Hematopoietic multipotent progenitor cell (in vitro differentiated cells): Measurements from ENCODE around the gene RIMBP2. TPM values are rescaled to one million over a fixed set of nuclear protein-coding genes. Genes with fewer than 3 reads are reported as not detected.
"Not testable (repeated sequence)": the region's sequence is repeated elsewhere in the genome, so short reads cannot be mapped to it uniquely, and the experiment has no call there.

ENCODE experiments used
- DNase-seq, 3 donors: peaks; one replicate each; pipeline ENCODE4 v3.0.0-alpha.2; 2011 to 2015; ENCODE audit warnings: low read depth in 2 of 3, low spot score in 2 of 3
- total RNA-seq: library from RNA; depleted of rRNA; stranded (reverse); fragments of >200 nt; gene quantifications from one replicate; pipeline ENCODE4 v1.2.3, GENCODE V29; 2012

RIMBP2 gene
- total RNA-seq, 1 donor: 0.27 TPM

DNA sequence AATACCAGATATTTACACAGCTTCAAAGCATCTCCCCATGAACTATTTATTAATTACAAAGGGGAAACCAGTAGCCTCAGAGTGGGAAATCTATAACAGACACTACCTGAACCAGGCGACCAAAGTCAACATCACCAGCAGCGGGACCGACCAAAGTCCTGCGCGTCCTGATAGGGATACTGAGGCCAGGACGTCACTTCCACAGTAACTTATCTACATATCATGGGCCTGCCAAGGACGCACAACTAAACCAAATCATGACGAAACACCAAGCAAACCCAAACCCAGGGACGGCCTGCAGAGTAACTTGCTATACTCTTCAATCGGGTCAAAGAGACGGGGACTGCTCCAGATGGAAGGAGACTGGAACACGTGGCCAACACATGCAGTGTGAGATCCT lies 26.0 kb upstream of the RIMBP2 start:
- no peak for DNase-seq

DNA sequence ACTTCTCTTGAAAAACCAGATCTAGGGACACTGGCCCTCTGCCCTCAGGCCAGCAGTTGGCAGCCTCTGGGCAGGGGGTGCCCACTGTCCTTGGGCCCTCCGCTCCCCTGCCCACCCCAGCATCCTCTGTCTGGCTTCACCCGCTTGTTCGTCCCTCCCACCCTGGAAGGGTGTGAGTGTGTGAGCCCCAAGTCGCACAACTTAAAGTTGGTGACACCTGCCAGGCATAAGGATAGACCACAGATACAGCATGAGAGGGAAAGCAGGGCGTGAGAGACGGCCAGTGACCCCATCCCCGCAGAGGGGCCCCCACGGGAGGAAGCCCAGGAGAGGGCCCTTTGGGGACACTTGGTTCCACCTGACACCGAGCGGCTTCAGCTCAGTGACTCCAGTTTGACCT lies 23.5 kb upstream of the RIMBP2 start:
- no peak for DNase-seq

DNA sequence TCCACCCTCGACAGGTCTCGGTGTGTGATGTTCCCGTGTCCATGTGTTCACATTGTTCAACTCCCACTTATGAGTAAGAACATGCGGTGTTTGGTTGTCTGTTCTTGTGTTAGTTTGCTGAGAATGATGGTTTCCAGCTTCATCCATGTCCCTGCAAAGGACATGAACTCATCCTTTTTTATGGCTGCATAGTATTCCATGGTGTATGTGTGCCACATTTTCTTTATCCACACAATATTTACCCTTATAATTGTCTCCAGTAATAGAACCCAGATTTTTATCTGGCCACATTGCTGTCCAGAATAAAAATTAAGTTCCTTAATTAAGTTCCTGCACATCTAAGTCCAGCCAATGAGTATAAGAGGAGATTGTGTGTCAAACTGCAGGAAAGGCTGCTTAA lies 22.3 kb upstream of the RIMBP2 start:
- not testable (repeated sequence) for DNase-seq

DNA sequence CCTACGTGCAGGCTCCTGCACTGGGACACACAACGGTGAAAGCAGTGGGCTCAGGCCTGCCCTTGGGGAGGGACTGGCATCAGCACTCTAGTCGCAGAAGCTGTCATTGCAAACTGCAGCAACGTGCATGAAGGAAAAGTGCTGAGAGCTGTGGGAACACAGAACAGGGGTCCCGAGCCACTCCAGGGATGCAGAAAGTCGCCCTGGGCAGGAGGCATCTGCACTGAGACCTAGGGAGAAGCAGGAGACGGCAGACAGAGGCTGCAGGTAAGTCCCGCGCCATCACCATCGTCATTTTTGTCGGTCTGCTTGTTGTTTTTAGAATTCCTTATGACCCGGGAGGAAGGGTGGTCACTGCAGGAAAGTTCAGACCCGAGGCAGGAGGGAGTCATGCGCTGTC lies 21.6 kb upstream of the RIMBP2 start:
- no peak for DNase-seq

DNA sequence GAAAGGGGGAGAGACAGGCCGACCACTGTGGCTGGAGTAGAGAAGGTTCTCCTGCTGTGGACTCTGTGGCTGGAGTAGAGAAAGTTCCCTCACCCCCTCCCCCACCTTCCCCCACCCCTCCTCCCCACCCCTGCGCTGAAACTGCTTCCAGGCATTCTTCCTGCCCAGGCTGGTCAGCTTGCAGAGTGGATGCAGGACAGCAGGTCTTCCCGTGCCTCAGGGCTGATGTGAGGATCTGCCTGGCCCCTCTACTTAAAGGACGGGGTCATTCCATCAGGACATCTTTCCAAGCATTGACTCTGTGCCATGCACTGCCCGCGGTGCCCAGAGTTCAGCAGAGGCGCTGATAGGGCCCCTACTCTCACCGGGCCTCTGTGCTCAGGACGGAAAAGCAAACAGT lies 13.2 kb upstream of the RIMBP2 start:
- no peak for DNase-seq

DNA sequence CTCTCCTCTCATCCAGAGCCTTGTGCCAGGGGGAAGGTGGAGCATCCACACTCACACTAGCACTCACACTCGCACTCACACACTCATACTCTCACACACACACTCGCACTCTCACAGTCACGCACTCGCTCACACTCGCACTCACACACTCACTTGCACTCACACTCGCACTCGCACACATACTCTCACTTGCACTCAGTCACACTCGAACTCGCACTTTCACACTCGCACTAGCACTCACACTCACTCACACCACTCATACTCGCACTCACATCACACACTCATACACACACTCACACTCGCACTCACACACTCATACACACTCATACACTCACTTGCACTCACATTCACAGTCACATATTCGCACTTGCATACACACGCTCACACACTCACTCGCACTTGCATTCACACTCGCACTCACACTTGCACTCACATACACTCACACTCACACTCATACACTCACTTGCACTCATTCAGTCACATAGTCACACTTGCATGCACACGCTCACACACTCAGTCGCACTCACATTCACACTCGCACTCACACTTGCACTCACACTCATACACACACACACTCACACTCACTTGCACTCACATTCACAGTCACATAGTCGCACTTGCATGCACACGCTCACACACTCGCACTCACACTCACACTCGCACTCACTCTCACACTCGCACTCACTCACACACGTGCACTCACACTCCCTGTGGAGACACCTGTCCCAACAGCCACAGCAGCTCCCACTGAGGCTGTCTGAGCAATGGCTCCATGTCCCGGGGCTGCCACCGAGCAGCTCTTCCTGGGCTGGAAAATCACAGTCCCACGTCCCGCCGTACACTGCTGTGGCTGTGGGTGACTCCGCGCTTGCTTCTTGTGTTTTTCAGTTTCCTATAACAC lies 12.3 kb upstream of the RIMBP2 start:
- DNase-seq: no peak

DNA sequence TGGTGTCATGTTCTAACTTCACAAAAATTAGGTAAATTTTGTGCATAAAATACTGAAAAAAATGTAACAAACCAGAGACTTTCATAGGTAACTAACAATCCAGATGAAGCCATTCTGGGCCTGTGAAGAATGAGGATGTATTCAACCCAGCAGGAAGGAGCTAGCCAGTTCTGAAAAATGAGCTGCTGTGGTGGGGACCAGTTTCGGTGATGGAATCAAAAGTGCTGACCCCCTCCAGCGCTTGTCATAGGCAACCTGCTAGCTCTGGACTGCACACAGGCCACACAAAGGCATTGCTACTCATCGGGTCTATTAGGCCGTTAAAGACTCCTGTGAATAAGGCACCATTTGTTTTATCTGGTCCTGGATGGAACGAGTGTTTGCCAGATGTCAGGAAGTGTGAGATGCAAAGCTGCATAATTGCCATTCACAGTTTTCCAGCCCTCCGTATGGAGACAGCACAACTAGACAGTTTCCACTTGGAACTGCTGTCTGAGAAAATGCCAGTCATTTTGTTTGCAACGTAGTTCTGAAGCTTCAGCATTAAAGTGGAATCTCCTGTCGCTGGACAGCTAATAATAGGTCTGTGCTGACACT lies 3.3 kb upstream of the RIMBP2 start:
- no peak for DNase-seq

DNA sequence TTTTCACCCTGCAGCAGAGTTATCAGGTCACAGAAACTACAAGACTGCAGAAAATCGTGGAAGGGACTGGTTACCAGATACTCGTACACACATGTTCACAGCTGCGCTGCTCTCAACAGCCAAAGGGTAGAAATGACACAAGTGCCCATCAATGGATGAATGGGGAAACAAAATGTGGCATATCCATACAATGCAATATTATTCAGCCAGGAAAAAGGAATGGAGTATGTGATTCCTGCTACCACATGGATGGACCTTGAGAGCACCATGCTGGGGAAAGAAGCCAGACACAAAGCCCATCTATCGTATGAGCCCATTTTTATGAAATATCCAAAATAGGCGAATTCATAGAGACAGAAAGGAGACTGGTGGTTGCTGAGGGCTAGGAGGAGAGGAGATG lies 1.7 kb upstream of the RIMBP2 start:
- DNase-seq: no peak

DNA sequence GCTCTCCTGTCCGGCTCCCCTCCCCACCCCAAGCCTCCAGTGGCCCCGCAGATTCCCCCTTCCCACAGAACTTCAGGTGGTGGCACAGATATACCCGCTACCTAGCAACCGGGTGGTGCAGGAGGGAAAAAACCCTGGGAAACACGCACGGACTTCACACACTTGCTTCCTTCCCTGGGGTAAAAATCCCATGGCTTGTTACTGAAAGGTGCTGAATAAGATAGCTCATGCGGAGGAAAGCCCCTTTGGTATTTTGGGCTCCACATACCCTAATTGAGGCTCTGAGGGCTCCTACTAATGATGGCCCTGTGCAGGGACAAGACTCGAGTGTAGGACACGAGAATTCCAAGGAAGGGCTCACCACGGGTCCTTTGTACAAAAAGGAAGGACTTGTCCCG lies 869 bp upstream of the RIMBP2 start:
- no peak for DNase-seq

DNA sequence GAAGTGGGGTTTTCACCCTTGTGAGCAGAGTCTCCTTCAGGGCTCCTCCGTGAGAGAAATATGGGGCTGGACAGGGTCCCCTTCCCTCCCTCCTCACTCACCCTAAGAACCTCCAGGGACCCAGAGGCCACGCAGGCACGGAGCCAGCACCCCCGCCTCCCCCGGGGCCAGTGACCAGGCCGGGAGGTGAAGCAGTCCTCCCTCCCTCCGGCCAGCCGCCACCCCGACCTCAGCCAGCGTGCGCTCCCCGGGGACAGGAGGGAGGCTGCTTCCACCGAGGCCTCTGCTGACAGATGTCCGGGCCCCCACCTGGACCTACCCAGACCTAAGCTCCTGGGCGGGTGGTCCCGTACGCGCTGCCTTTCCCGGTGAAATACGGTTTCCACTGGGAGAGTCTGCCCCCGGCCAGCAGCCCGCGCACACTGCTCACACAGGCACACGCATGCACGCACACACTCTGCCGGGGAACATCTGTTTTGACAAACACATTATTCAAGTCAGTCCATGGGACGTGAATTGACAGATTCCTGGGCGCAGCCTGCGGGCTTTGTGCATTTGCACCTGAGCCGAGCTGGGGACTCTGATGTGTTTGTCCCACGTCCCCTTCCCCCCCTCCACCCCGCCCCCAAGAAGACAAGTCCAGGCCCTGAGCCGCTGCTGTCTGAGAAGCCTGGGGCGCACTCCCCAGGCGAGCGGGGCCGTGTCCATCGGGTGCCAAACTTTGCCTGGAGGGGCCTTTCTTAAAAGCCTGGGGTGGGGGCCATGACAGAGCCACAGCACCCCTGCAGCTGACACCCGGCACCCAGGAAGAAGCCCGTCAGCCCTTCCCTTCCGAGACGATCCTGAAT lies 725 bp downstream of the RIMBP2 start:
- DNase-seq: peak in 1 of 3 donors; percentile 18

DNA sequence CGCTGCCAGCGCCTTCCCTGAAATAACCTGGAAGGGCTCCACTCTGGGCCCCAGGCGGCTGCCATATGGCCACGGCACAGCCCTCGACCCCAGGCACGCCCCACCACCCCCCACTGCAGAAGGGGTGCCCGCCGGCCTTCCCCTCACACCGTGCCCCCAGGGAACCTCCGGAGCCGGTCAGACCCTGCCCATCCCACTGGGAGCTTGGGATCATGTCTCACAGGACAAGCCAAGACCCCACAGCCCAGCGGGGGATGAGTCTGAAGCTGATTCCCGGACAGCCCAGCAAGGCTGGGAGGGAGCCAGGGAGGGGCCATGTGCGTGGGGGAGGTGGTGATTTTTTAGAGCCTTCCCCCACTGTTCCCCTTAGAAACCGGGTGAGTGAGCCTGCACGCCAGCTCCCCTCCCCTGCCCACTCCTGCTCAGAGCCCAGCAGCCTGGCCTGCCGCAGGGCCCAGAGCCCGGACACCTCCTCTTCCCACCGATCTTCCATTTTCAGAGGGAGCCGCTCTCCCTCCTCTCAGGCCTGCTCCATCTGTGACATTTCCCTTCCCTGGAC lies 1.4 kb downstream of the RIMBP2 start:
- DNase-seq: no peak

DNA sequence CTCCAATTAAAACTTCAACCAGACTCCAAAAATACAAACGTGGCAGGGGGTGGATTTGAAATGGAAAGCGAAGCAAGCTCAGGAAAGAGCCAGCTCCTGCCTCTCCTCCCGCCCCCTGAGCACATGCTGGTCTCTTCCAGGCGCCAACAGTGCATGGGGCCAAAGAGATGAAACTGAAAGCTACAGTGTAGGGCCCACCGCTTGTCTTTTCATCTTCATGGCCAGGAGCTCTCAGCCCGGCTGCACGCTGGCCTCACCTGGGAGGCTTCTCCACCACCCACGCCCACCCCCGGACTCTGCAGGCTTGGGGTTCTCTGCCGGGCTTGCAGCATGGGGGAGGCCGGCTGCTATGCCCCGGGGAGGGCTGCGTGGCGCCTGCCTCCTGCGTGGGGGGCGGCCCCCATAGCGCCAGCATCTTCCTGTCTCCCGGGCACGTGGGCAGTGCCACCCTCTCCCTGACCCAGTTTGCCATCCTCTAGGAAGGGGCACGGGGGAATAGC lies 2.0 kb downstream of the RIMBP2 start:
- DNase-seq: peak in 1 of 3 donors; percentile 34

DNA sequence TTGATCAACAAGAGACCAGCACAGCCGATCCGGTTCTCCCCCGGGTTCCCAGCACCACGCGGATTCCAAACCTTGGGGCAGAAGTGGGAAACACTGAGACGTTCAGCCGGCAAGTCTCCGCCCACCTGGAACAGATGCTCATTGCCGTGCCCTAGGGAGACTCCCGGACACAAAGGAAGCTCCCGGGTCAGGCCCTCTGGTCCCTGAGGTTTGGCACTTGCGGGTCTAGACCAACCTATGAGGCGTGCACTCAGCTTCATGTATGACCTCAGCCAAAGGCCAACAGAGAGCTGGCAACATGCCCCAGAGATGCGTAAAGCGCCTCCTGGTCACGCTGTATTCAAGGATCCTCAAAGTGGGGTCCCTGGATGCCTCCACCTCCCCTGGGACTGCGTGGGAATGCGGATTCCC lies 2.5 kb downstream of the RIMBP2 start:
- DNase-seq: no peak

DNA sequence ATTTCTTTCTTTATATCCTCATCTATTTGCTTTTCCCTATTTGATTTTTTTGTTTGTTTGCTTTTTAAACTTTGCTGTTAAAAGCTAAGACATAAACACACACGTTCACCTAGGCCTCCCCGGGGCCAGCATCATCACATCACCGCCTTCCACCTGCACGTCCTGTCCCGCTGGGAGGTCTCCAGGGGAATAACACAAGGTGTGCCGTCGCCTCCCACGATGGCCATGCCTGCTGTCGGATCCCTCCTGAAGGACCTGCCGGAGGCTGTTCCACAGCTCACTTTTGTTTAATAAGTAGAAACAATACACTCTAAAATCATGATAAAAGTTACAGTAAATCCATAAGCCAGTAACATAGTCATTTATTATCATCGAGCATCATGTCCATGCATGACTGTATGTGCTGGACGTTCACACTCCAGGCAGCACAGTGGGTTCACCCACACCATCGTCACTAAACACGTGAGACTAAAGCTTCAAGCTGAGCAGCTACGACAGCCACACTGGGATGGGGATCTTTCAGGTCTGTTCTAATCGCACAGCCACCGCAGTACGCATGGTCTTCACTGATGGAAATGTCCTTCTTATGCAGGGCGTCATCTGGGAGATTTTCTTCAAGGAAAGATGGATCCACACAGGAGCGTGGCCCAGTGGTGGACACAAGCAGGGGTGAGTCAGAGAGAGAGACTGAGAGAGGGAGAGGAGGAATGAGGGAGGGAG lies 3.6 kb downstream of the RIMBP2 start:
- DNase-seq: no peak

DNA sequence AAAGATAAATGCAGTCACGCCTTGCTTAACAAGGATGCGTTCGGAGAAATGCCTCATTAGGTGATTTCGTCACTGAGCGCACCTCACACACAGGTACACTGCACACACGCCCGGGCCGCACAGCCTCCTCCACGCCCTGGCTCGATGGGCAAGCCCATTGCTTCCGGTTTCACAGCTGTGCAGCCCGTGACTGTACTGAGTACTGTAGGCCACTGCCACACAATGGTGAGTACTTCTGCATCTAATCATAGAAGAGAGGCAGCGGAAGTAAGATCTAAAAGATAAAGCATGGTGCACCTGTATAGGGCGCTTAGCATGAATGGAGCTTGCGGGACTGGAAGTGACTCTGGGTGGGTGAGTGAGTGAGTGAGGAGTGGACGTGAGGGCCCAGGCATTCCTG lies 4.3 kb downstream of the RIMBP2 start:
- no peak for DNase-seq

DNA sequence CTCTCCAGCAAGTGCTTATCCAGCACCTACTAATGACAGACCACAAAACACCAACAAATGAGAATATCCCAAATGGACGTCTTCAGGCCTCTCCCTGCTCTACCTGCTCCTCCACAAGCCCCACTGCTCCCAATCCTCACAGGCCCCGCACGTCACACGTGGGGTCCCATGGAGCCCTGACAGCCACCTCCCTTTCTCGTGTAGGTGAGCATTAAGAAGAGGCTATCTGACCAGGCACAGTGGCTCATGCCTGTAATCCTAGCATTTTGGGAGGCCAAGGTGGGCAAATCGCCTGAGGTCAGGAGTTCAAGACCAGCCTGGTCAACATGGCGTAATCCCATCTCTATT lies 5.4 kb downstream of the RIMBP2 start:
- DNase-seq: no peak

DNA sequence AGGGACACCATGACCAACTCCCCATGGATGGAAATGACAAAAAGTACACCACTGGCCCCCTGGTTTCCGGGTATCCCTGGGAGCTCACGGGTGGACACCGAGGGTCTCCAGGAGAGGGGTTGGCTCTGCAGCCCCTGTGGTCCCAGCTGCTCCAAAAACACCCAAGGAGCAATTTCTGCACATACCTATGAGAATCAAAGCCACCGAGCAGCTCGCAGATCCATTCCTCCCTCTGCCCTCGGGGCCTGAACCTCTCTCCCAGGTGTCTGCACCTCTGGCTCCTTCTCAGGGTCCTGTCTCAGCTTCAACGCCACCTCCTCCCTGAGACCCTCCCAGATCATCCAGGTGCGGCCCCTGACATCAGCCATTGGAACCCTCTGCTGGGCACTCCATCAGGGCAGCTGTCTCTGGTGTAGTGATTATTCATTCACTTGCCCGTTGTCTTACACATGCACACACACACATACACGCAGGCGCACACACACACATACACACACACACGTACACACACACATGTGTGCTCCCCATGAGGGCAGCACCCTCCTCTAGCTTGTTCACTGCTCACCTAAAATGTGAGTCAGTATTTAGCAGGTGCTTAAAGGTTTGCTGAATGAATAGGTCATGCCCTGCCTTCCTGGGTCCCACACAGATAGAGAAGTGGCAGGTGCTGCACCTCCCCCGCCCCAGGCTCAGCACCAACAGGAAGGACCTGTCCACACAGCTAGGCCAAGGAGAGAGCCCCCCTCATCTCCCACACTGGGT lies 5.9 kb downstream of the RIMBP2 start:
- no peak for DNase-seq

DNA sequence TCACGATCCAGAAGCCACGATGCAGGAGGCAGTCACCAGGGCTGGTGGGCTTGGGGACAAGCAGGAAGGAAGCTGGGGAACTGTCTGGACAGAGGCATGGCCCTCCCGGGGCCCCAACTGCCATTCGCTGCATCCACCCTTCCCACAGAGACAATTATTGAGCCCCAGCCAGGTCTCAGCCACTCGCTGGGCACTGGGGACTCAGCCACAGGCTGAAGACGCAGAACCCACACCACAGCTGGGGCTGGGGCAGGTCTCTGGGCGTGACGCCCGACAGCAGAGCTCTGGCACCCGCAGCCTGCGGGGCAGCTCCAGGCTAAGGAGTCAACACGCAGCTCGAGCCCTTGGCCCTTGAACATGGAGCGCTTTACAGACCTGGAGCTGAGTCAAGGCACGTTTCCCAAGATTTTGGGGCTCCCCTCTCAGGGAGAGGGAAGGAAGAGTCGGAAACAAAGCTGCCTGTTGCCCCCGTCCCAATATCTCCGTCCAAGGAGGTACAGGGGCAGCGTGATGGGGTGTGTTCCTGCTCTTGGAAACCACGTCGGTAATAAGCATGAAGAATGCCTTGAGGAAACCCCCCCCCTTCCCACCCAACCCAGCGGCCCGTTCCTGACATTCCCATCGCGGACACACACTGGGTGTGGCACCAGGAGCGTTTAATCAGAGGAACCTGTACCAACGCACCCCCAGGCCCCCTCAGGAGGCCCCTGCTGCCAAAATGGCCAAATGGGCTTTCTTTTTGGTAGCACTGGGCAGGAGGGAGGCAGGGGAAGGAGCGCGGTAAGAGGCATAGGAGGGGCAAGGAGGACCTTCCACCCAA lies 6.7 kb downstream of the RIMBP2 start:
- no peak for DNase-seq

DNA sequence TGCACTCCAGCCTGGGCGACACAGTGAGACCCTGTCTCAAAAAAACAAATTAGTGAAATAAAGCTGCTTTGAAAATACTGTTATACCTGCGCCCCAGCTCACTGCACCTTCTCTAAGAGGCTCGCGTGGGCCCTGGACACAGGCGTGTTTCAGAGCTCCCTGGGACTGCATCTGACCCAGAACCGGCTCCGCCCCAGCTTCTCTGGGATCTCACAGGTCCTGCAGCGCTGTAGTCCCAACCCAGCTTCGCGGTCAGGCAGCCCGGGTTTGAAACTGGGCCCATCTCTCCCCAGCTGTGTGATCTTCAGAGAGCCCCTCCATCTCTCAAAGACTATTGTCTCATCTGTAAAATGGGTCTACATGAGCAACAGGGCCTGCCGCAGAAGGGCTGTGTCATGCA lies 7.5 kb downstream of the RIMBP2 start:
- no peak for DNase-seq
